H1 (cell line): ENCODE results near the gene SLMAP. TPM values are rescaled to one million over a fixed set of nuclear protein-coding genes. Genes with fewer than 3 reads are reported as not detected.

ENCODE experiments used
- CTCF ChIA-PET: fragments of 300-600 bp; sonication (Branson Sonifier 250); formaldehyde crosslinking; loops from one replicate; lab custom pipeline; 2021; ENCODE audit not compliant: partially characterized antibody; lab: Charles Lee
- POLR2A ChIA-PET: fragments of 300-600 bp; sonication (Branson Sonifier 250); formaldehyde crosslinking; loops from one replicate; lab custom pipeline; 2021; ENCODE audit warnings: inconsistent platforms; ENCODE audit not compliant: partially characterized antibody; lab: Charles Lee
- DNase-seq, 2 experiments: peaks; one replicate each; pipeline versions ENCODE4 v3.0.0 to v3.0.0-alpha.2; 2010 to 2022; ENCODE audit warnings: low spot score in 2 of 2, low read depth in 1 of 2, mixed read lengths in 1 of 2
- FAIRE-seq: peaks from 2 replicates; lab custom pipeline; 2011; peaks lifted over from hg19 to GRCh38; lab: Jason Lieb, UNC
- H2AFZ ChIP-seq: 2 replicates; pipeline ENCODE4 v1.8.1; 2012; ENCODE audit warnings: low read length, inconsistent platforms
- H2AK5ac ChIP-seq: 2 replicates; pipeline ENCODE4 v1.6.1; 2013; ENCODE audit warnings: low read depth, low read length
- H2BK120ac ChIP-seq: replicated peaks from 2 replicates; pipeline ENCODE3; 2013; ENCODE audit warnings: low read depth, low read length, inconsistent platforms
- H2BK12ac ChIP-seq: 2 replicates; pipeline ENCODE4 v1.6.1; 2013; ENCODE audit warnings: low read depth, low read length
- H2BK15ac ChIP-seq: 2 replicates; pipeline ENCODE4 v1.6.1; 2013; ENCODE audit warnings: low read length
- H2BK20ac ChIP-seq: 2 replicates; pipeline ENCODE4 v1.6.1; 2013; ENCODE audit warnings: low read length
- H2BK5ac ChIP-seq: 2 replicates; pipeline ENCODE4 v1.6.1; 2013; ENCODE audit warnings: low read depth, low read length
- H3K14ac ChIP-seq: 2 replicates; pipeline ENCODE4 v1.6.1; 2013; ENCODE audit warnings: inconsistent platforms; ENCODE audit not compliant: insufficient read length
- H3K18ac ChIP-seq: 2 replicates; pipeline ENCODE4 v1.6.1; 2013; ENCODE audit warnings: low read length; ENCODE audit errors: extremely low read depth
- H3K23ac ChIP-seq: 2 replicates; pipeline ENCODE4 v1.6.1; 2013; ENCODE audit warnings: inconsistent platforms; ENCODE audit not compliant: insufficient read length
- H3K23me2 ChIP-seq: 2 replicates; pipeline ENCODE4 v1.6.1; 2013; ENCODE audit warnings: low read depth, low read length
- H3K27ac ChIP-seq: 2 replicates; pipeline ENCODE4 v1.6.1; 2011; ENCODE audit warnings: low read depth, low read length, inconsistent platforms
- H3K27me3 ChIP-seq, 4 experiments: replicated peaks in 1 of 4; 1 replicate in 1 of 4; 2 replicates in 3 of 4; pipeline versions ENCODE4 v1.6.1 to v1.8.1; 2011 to 2013; ENCODE audit warnings: low read length in 3 of 4, mild to moderate bottlenecking in 3 of 4, inconsistent platforms in 2 of 4, mixed read lengths in 2 of 4, moderate library complexity in 1 of 4; ENCODE audit not compliant: control insufficient read depth in 3 of 4, insufficient read depth in 3 of 4; ENCODE audit errors: extremely low read depth in 1 of 4
- H3K36me3 ChIP-seq, 4 experiments: 2 replicates each; pipeline versions ENCODE4 v1.6.1 to v1.8.1; 2011 to 2013; ENCODE audit warnings: mild to moderate bottlenecking in 4 of 4, low read length in 3 of 4, moderate library complexity in 2 of 4, control low read depth in 1 of 4, inconsistent platforms in 1 of 4; ENCODE audit not compliant: insufficient read depth in 4 of 4, control insufficient read depth in 2 of 4
- H3K4ac ChIP-seq: replicated peaks from 2 replicates; pipeline ENCODE3; 2013; ENCODE audit warnings: low read length, low read depth, mixed read lengths, inconsistent platforms; ENCODE audit not compliant: insufficient read length
- H3K4me1 ChIP-seq, 4 experiments: replicated peaks in 1 of 4; 1 replicate in 1 of 4; 2 replicates in 3 of 4; pipeline versions ENCODE4 v1.6.1 to v1.8.1; 2011 to 2013; ENCODE audit warnings: low read length in 3 of 4, inconsistent platforms in 2 of 4, mixed read lengths in 1 of 4; ENCODE audit not compliant: insufficient read depth in 4 of 4, control insufficient read depth in 3 of 4
- H3K4me2 ChIP-seq, 2 experiments: 2 replicates each; pipeline versions ENCODE4 v1.6.1 to v1.8.1; 2011 to 2013; ENCODE audit warnings: low read depth in 2 of 2, low read length in 2 of 2, control low read depth in 1 of 2, inconsistent platforms in 1 of 2, mild to moderate bottlenecking in 1 of 2; ENCODE audit not compliant: insufficient read depth in 1 of 2
- H3K4me3 ChIP-seq, 4 experiments: fragments of 200-600, 300-600 bp in 1 of 4; sonication (generic), shearing (Covaris generic), sonication (Bioruptor Twin) in 1 of 4; 2 replicates each; pipeline versions ENCODE4 v1.5.1 to v1.8.1; 2011 to 2016; ENCODE audit warnings: low read length in 4 of 4, low read depth in 3 of 4, control low read depth in 2 of 4, inconsistent platforms in 2 of 4, mild to moderate bottlenecking in 2 of 4, mixed read lengths in 1 of 4, moderate library complexity in 1 of 4; ENCODE audit not compliant: insufficient read depth in 2 of 4; ENCODE audit errors: extremely low read depth in 1 of 4
- H3K56ac ChIP-seq: replicated peaks from 2 replicates; pipeline ENCODE3; 2013; ENCODE audit warnings: low read depth, mild to moderate bottlenecking, mixed read lengths, low read length, inconsistent platforms; ENCODE audit not compliant: insufficient read length
- H3K79me1 ChIP-seq: 2 replicates; pipeline ENCODE4 v1.6.1; 2013; ENCODE audit warnings: low read depth, low read length, control low read depth
- H3K79me2 ChIP-seq, 2 experiments: 2 replicates each; pipeline versions ENCODE4 v1.6.1 to v1.8.1; 2012 to 2013; ENCODE audit warnings: low read length in 2 of 2, mild to moderate bottlenecking in 2 of 2, inconsistent platforms in 1 of 2; ENCODE audit not compliant: insufficient read depth in 2 of 2, control insufficient read depth in 1 of 2
- H3K9ac ChIP-seq, 4 experiments: replicated peaks in 1 of 4; 1 replicate in 1 of 4; 2 replicates in 3 of 4; pipeline versions ENCODE4 v1.6.1 to v1.8.1; 2011 to 2013; ENCODE audit warnings: low read depth in 3 of 4, low read length in 3 of 4, control low read depth in 2 of 4, mild to moderate bottlenecking in 2 of 4, moderate library complexity in 2 of 4, inconsistent platforms in 1 of 4; ENCODE audit errors: extremely low read depth in 1 of 4
- H3K9me3 ChIP-seq, 2 experiments: 2 replicates each; pipeline versions ENCODE4 v1.6.1 to v1.8.1; 2012 to 2013; ENCODE audit warnings: mild to moderate bottlenecking in 2 of 2, moderate library complexity in 2 of 2, control low read depth in 1 of 2, inconsistent platforms in 1 of 2, low read depth in 1 of 2, low read length in 1 of 2, mixed read lengths in 1 of 2; ENCODE audit not compliant: insufficient read depth in 2 of 2
- H4K20me1 ChIP-seq, 2 experiments: replicated peaks in 1 of 2; 2 replicates each; pipeline versions ENCODE3 to v1.8.1; 2011 to 2013; ENCODE audit warnings: inconsistent platforms in 2 of 2, low read length in 2 of 2, mild to moderate bottlenecking in 1 of 2; ENCODE audit not compliant: insufficient read depth in 2 of 2, control insufficient read depth in 1 of 2
- H4K5ac ChIP-seq: 2 replicates; pipeline ENCODE4 v1.6.1; 2013; ENCODE audit warnings: low read length, low read depth, mixed read lengths, inconsistent platforms; ENCODE audit not compliant: insufficient read length
- H4K8ac ChIP-seq: 2 replicates; pipeline ENCODE4 v1.8.0; 2013; ENCODE audit warnings: mild to moderate bottlenecking, moderate library complexity, low read length, inconsistent platforms; ENCODE audit not compliant: insufficient read depth; ENCODE audit errors: extremely low read depth
- H4K91ac ChIP-seq: replicated peaks from 2 replicates; pipeline ENCODE3; 2013; ENCODE audit warnings: low read length, mixed read lengths, inconsistent platforms; ENCODE audit not compliant: insufficient read length
- BCL11A ChIP-seq, 2 experiments: IDR thresholded peaks; one replicate each; pipeline ENCODE4 v1.6.1; 2011; ENCODE audit warnings: low read depth in 2 of 2, low read length in 2 of 2, mild to moderate bottlenecking in 2 of 2
- EGR1 ChIP-seq: IDR thresholded peaks from 2 replicates; pipeline ENCODE4 v1.6.1; 2011; ENCODE audit warnings: low read depth, low read length, borderline replicate concordance
- GABPA ChIP-seq: IDR thresholded peaks from 2 replicates; pipeline ENCODE4 v1.6.1; 2011; ENCODE audit warnings: mild to moderate bottlenecking, low read length, moderate library complexity, borderline replicate concordance; ENCODE audit not compliant: insufficient read depth
- RFX5 ChIP-seq: IDR thresholded peaks from 2 replicates; pipeline ENCODE4 v1.6.1; 2011; ENCODE audit warnings: low read depth, low read length, improper control_type of control experiment, borderline replicate concordance
- SUZ12 ChIP-seq: fragments of 200-600 bp; sonication (generic); IDR thresholded peaks from 2 replicates; pipeline ENCODE4 v1.6.1; 2012; ENCODE audit warnings: mild to moderate bottlenecking, inconsistent platforms, low read length, moderate library complexity, mixed read lengths
- TBP ChIP-seq: IDR thresholded peaks from 2 replicates; pipeline ENCODE4 v1.6.1; 2011; ENCODE audit warnings: low read depth, low read length, improper control_type of control experiment
- WGBS, 2 experiments: shearing (Covaris generic) in 1 of 2; methylation state at CpG; one replicate each; pipeline versions ENCODE4 v1.1.6 to v1.1.7; 2013 to 2015; ENCODE audit warnings: low lambda C conversion rate in 2 of 2, mixed read lengths in 2 of 2, inconsistent platforms in 1 of 2, low coverage in 1 of 2, missing lambda C conversion rate in 1 of 2; ENCODE audit not compliant: insufficient replicate concordance in 2 of 2, insufficient coverage in 1 of 2, insufficient read length in 1 of 2; ENCODE audit errors: extremely low coverage in 1 of 2, missing lambda C conversion rate in 1 of 2; 5-methylcytosine and 5-hydroxymethylcytosine counted together
- polyA plus RNA-seq, 7 experiments: library from polyadenylated mRNA; depleted of rRNA in 3 of 7; stranded (reverse) in 5 of 7; unstranded in 2 of 7; fragments of >200 nt in 5 of 7; fragments of 200-250 nt in 2 of 7; gene quantifications; 1 replicate in 5 of 7; 2 replicates in 1 of 7; 4 replicates in 1 of 7; pipeline versions ENCODE4 v1.2.1 to v1.2.3, GENCODE V29; 2011 to 2013; ENCODE audit warnings: missing spikeins in 2 of 7, mixed read lengths in 2 of 7
- total RNA-seq: library from RNA; stranded (reverse); fragmentation: NEBNext Ultra II Directional; extraction: Animal tissue kit (Norgen Biotek cat#: 25700); gene quantifications from 2 replicates; pipeline ENCODE4 v1.2.1, GENCODE V29; 2021

SLMAP gene
- total and polyA plus RNA-seq, 2 of the 8 experiments (the other 6 are each of a cell fraction or from before 2014, with no cell fraction given): 13.6 to 70.4 TPM

DNA sequence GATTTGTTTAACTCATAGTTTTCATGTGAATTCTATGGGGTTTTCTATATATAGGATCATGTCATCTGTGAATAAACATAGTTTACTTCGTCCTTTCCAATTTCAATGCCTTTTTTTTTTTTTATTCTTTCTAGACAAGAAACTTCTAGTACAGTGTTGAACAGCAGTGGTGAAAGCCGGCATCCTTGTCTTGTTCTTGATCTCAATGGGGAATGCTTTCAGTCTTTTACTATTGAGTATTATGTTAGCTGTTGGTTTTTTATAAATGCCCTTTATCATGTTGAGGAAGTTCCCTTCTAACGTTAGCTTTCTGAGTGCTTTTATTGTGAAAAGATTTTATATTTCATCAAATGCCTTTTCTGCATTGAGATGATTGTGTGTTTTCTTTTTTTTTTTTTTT lies 69.0 kb downstream of the SLMAP start:
- Histone ChIP-seq H3K79me1 (no peaks in the 10 kb centered on the region; the same call in 1 of the 2 replicates), H4K5ac (no peak overlapping the region), H4K91ac (no peak overlapping the region), H3K23me2 (no peaks in the 10 kb centered on the region; the same call in 1 of the 2 replicates), H3K18ac (no peak overlapping the region), H4K8ac (no peak overlapping the region), H2BK20ac (no peak overlapping the region), H2BK120ac (no peak overlapping the region), H4K20me1 (no peaks in the 10 kb centered on the region), H3K9ac (no peak overlapping the region), H3K4me3 (no peak overlapping the region), H3K4me1 (peaks cover 2 to 17% (median 12%) of the 10 kb centered on the region in 4 experiments), H3K79me2 (peaks cover 0 to 78% of the 10 kb centered on the region in 2 experiments; a peak in 3 of 4 replicates), H2BK15ac (no peak overlapping the region), H2AK5ac (no peak overlapping the region), H3K36me3 (no peaks in the 10 kb centered on the region), H3K4me2 (no peak overlapping the region; a peak in 1 of 4 replicates), H3K27ac (no peak overlapping the region), H2BK12ac (no peak overlapping the region), H3K27me3 (no peaks in the 10 kb centered on the region), H3K14ac (no peak overlapping the region), H2BK5ac (no peak overlapping the region), H2AFZ (no peak overlapping the region), H3K56ac (no peak overlapping the region), H3K9me3 (no peaks in the 10 kb centered on the region), H3K4ac (no peak overlapping the region), H3K23ac (no peak overlapping the region)
- DNase-seq (no peak), FAIRE-seq (no peak)
- CTCF ChIA-PET: interaction anchor here (0.6 to 1.0 kb wide), 5 partner anchors 8 to 761 kb away, joined by 3 to 5 read pairs (median 3); no protein-coding TSS in a partner anchor
- POLR2A ChIA-PET: interaction anchor here (0.9 to 1.4 kb wide), 2 partner anchors 68 to 132 kb away, joined by 3 read pairs; partner anchors contain the start of gene DENND6A
- WGBS, 2 experiments: 38% methylated on average over 3 of the region's 3 CpGs; no CpG with 5 or more reads in 1 of the 2 experiments
- no peak for TF ChIP-seq EGR1
- TF ChIP-seq BCL11A (IDR thresholded peaks at IDR 0.05; ENCODE audit: low read depth in 2 of 2, low read length in 2 of 2): no peak
- no peak for TF ChIP-seq RFX5
- no peak for TF ChIP-seq TBP
- no peak for TF ChIP-seq GABPA
- TF ChIP-seq SUZ12: no peak
